Effector memory CD4-positive, alpha-beta T cell (primary cell): Measurements from ENCODE around the gene LAMA3.

Experiments
- DNase-seq, 3 donors: peaks; one replicate each; pipeline ENCODE4 v3.0.0-alpha.2; 2020
- H3K27ac ChIP-seq: 2 replicates; pipeline ENCODE4 v1.7.0; 2013; ENCODE audit warnings: mild to moderate bottlenecking, low read length, moderate library complexity; ENCODE audit not compliant: insufficient read depth, poor library complexity, severe bottlenecking
- H3K27me3 ChIP-seq: replicated peaks from 2 replicates; pipeline ENCODE4 v1.7.0; 2013; ENCODE audit warnings: mild to moderate bottlenecking, low read length; ENCODE audit not compliant: insufficient read depth, control insufficient read depth, poor library complexity, severe bottlenecking
- H3K36me3 ChIP-seq: 2 replicates; pipeline ENCODE4 v1.7.0; 2013; ENCODE audit warnings: mild to moderate bottlenecking, low read length, moderate library complexity; ENCODE audit not compliant: control insufficient read depth, insufficient read depth
- H3K4me1 ChIP-seq: 2 replicates; pipeline ENCODE4 v1.7.0; 2013; ENCODE audit warnings: low read length, mild to moderate bottlenecking; ENCODE audit not compliant: control insufficient read depth, insufficient read depth, poor library complexity, severe bottlenecking
- H3K4me3 ChIP-seq: 2 replicates; pipeline ENCODE4 v1.7.0; 2013; ENCODE audit warnings: low read length, low read depth, mild to moderate bottlenecking; ENCODE audit not compliant: insufficient read depth, poor library complexity, severe bottlenecking
- H3K9me3 ChIP-seq: 2 replicates; pipeline ENCODE4 v1.7.0; 2013; ENCODE audit warnings: mild to moderate bottlenecking, low read length, moderate library complexity; ENCODE audit not compliant: control insufficient read depth

LAMA3 gene

GRCh38 chr18:23669202-23669766, 20.0 kb upstream of the LAMA3 start:
- no peak for DNase-seq
- no peaks in the 10 kb centered on the region for H3K27me3 ChIP-seq
- no peaks in the 10 kb centered on the region for H3K9me3 ChIP-seq
- no peaks in the 10 kb centered on the region for H3K36me3 ChIP-seq
- H3K4me1 ChIP-seq = no peaks in the 10 kb centered on the region
- no peak overlapping the region for H3K27ac ChIP-seq
- no peak overlapping the region for H3K4me3 ChIP-seq

- DNase-seq = no peak
- Histone ChIP-seq H3K4me3 (no peak overlapping the region), H3K4me1 (no peaks in the 10 kb centered on the region), H3K9me3 (no peaks in the 10 kb centered on the region), H3K27me3 (no peaks in the 10 kb centered on the region), H3K27ac (no peak overlapping the region), H3K36me3 (no peaks in the 10 kb centered on the region)
Measured at GRCh38 chr18:23669804-23670405, 19.3 kb upstream of the LAMA3 start.

DNA sequence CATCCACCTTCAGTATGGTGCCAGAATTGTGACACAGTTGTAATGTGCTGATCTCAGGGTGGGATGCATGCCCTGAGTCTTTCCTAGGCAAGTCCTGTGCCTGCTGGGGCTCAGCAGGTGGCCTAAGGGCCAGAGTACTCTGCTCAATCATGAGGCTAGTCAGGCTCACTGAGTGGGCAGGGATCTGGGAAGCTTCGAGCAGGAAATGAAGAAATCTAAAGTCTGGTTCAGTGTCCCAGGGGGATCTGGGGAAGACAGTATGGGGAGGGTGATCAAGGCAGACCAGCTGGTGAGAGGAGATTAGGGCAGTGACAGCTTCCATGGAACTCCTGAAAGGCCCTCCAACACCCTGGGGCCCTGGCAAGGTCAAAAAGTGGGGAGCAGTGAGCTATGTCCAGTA, 17.7 kb upstream of the LAMA3 start:
- no peaks in the 10 kb centered on the region for H3K4me1 ChIP-seq
- no peak for DNase-seq
- H3K27me3 ChIP-seq = no peaks in the 10 kb centered on the region
- H3K36me3 ChIP-seq = no peaks in the 10 kb centered on the region
- no peaks in the 10 kb centered on the region for H3K9me3 ChIP-seq
- no peak overlapping the region for H3K4me3 ChIP-seq
- no peak overlapping the region for H3K27ac ChIP-seq

DNA sequence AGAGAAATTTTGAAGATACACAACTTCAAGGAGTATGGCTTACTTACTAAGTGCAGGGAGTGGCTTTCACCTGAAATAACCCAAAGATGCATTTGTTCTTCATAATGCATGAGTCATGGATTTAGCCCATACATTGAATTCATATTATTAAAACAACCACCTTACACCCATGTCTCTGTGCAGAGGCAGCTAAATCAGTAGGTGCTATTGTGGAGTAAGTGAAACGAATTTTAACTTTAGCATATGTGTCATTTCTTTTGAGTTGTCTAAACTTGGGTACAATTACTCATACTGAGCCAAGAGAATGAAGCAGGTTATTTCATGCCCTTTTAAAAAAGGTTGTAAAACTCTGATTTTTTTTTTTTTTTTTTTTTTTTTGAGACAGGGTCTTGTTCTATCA, 15.5 kb upstream of the LAMA3 start:
- H3K9me3 ChIP-seq = no peaks in the 10 kb centered on the region
- H3K27me3 ChIP-seq = peaks cover 2% of the 10 kb centered on the region
- no peaks in the 10 kb centered on the region for H3K36me3 ChIP-seq
- no peak overlapping the region for H3K27ac ChIP-seq
- no peak for DNase-seq
- H3K4me1 ChIP-seq = no peaks in the 10 kb centered on the region
- no peak overlapping the region for H3K4me3 ChIP-seq

GRCh38 chr18:23675236-23675635, 14.0 kb upstream of the LAMA3 start:
- Histone ChIP-seq H3K4me1 (no peaks in the 10 kb centered on the region), H3K27ac (no peak overlapping the region), H3K9me3 (no peaks in the 10 kb centered on the region), H3K4me3 (no peak overlapping the region), H3K36me3 (no peaks in the 10 kb centered on the region), H3K27me3 (peaks cover 2% of the 10 kb centered on the region)
- no peak for DNase-seq

- no peak for DNase-seq
- H3K4me1 ChIP-seq = no peaks in the 10 kb centered on the region
- H3K27me3 ChIP-seq = peaks cover 2% of the 10 kb centered on the region
- H3K36me3 ChIP-seq = no peaks in the 10 kb centered on the region
- no peak overlapping the region for H3K27ac ChIP-seq
- no peak overlapping the region for H3K4me3 ChIP-seq
- no peaks in the 10 kb centered on the region for H3K9me3 ChIP-seq
Measured at GRCh38 chr18:23675896-23676295, 13.4 kb upstream of the LAMA3 start.

DNA sequence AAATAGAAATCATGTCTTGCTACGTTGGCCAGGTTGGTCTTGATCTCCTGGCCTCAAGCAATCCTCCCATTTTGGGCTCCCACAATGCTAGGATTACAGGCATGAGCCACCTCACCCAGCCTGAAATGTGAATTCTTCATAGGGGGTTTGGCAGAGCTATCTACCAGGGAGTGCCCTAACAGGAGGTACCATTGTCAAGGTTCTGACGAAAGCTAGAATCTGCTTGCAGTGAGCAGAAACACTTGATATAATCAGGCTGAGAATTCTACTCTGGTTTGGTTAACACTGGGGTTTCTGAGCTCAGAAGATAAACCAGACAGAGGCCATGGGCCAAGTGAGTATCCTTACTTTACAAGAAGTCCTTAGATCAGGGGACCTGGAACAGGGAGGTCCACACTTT, 7.2 kb upstream of the LAMA3 start:
- H3K27me3 ChIP-seq = peaks cover 6% of the 10 kb centered on the region

GRCh38 chr18:23682472-23682871, 6.8 kb upstream of the LAMA3 start:
- peaks cover 11% of the 10 kb centered on the region for H3K27me3 ChIP-seq
- H3K9me3 ChIP-seq = no peaks in the 10 kb centered on the region
- no peak overlapping the region for H3K27ac ChIP-seq
- no peaks in the 10 kb centered on the region for H3K4me1 ChIP-seq
- no peak for DNase-seq
- H3K36me3 ChIP-seq = no peaks in the 10 kb centered on the region
- no peak overlapping the region for H3K4me3 ChIP-seq

More for the DNA sequence above, 7.2 kb upstream of the LAMA3 start:
- Histone ChIP-seq H3K4me3 (no peak overlapping the region), H3K36me3 (no peaks in the 10 kb centered on the region), H3K9me3 (no peaks in the 10 kb centered on the region), H3K4me1 (no peaks in the 10 kb centered on the region), H3K27ac (no peak overlapping the region)
- no peak for DNase-seq

- no peak for DNase-seq
- H3K9me3 ChIP-seq = no peaks in the 10 kb centered on the region
- H3K4me1 ChIP-seq = no peaks in the 10 kb centered on the region
- H3K4me3 ChIP-seq = no peak overlapping the region
- peaks cover 15% of the 10 kb centered on the region for H3K27me3 ChIP-seq
- H3K36me3 ChIP-seq = no peaks in the 10 kb centered on the region
- H3K27ac ChIP-seq = no peak overlapping the region
Measured at GRCh38 chr18:23683155-23683554, 6.1 kb upstream of the LAMA3 start.

DNA sequence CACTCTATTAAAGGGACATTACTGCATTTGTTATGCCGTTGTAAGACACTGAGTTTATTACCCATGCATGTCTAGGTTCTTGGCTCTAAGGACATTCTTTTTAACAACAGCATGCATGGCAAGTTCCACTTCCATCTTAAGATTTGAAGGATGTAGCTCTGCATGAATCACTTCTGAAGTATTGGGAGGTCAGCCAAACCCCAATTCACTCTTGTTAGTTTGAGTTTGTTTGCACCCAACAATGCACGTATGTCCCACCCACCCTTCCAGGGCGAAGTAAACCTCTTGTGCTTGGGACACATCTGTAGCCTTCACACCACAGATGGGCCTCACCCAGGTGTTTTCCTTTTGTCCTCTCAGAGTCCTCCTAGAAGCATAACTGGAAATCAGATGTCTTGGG, 5.6 kb upstream of the LAMA3 start:
- no peaks in the 10 kb centered on the region for H3K4me1 ChIP-seq
- no peaks in the 10 kb centered on the region for H3K9me3 ChIP-seq
- DNase-seq = no peak
- H3K27ac ChIP-seq = no peak overlapping the region
- H3K27me3 ChIP-seq = peaks cover 18% of the 10 kb centered on the region
- H3K4me3 ChIP-seq = no peak overlapping the region
- no peaks in the 10 kb centered on the region for H3K36me3 ChIP-seq
